Measurements from ENCODE around the gene UBAP1.
"Not testable (repeated sequence)": the region's sequence is repeated elsewhere in the genome, so short reads cannot be mapped to it uniquely, and the experiment has no call there.

UBAP1 gene

DNA sequence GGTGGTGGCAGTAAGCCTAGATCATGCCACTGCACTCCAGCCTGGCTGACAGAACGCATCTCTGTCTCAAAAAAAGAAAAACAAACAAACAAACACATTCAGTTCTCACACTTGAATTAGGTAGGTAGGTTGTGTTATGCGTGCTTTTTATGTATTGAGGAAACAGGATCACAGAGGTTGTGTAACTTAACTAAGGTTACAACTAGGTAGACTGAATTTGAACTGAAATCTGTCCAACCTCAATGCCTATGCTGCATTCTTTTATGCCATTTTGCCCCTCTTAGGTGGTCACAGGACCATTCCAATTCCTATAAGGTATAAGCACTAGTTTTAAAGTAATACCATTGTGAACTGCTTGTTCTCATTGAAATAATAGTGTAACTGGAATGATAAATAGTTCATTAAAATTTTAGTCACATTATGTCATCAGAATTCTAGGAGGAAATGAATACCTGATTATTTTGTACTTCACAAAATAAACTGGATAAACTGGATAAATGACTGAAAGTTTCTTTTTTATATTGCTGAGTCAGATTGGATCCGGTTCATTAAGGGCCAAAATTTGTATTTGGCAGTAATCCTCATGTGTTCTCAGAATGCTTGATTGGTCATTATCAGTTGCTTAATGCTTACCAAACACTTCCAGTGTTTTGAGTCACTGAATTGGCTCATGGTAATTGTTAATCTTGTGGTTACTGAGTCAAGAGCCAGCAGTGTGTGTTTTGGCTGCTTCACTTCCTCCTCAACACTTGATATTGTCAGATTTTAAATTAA is 7.1 kb downstream of the UBAP1 start:
- Histone ChIP-seq H3K4me3 (no peak overlapping the region), H3K9me3 (no peaks in the 10 kb centered on the region), H3K36me3 (peaks cover 0 to 14% (median 6%) of the 10 kb centered on the region in 3 donors), H3K4me1 (peaks cover 0 to 49% (median 22%) of the 10 kb centered on the region in 4 donors), H3K27me3 (no peaks in the 10 kb centered on the region), H3K27ac (peak overlapping the region; percentile 13 to 37)
- peak; percentile 65 to 67 for DNase-seq
- no peak for TF ChIP-seq CTCF (IDR thresholded peaks at IDR 0.05)
- intact Hi-C loops (cut with DNase I; ENCODE audit: low total_unique reads): no loop called here

DNA sequence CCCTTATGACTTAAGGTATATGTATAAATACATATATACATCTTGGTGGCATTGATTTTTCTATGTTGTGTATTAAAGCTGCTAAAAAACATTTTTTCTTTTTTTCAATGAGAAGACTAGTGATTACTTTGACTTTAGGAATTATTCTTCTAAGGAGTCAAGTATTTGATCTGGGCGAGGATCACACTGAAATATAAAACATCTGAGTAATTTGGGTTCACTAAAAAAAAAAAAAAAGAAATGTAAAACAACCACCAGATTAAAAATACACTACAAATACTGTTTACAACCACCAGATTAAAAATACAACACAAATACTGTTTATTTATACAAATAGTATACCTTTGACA is 9.0 kb downstream of the UBAP1 start:
- no peak overlapping the region for H3K27ac ChIP-seq
- DNase-seq: no peak
- peaks cover 0 to 62% (median 22%) of the 10 kb centered on the region in 4 donors for H3K4me1 ChIP-seq
- no peaks in the 10 kb centered on the region for H3K27me3 ChIP-seq
- H3K4me3 ChIP-seq: no peak overlapping the region
- H3K36me3 ChIP-seq: peaks cover 0 to 14% (median 6%) of the 10 kb centered on the region in 3 donors
- H3K9me3 ChIP-seq: no peaks in the 10 kb centered on the region
- no peak for TF ChIP-seq CTCF (IDR thresholded peaks at IDR 0.05)
- intact Hi-C loops (cut with DNase I; ENCODE audit: low total_unique reads): no loop called here

DNA sequence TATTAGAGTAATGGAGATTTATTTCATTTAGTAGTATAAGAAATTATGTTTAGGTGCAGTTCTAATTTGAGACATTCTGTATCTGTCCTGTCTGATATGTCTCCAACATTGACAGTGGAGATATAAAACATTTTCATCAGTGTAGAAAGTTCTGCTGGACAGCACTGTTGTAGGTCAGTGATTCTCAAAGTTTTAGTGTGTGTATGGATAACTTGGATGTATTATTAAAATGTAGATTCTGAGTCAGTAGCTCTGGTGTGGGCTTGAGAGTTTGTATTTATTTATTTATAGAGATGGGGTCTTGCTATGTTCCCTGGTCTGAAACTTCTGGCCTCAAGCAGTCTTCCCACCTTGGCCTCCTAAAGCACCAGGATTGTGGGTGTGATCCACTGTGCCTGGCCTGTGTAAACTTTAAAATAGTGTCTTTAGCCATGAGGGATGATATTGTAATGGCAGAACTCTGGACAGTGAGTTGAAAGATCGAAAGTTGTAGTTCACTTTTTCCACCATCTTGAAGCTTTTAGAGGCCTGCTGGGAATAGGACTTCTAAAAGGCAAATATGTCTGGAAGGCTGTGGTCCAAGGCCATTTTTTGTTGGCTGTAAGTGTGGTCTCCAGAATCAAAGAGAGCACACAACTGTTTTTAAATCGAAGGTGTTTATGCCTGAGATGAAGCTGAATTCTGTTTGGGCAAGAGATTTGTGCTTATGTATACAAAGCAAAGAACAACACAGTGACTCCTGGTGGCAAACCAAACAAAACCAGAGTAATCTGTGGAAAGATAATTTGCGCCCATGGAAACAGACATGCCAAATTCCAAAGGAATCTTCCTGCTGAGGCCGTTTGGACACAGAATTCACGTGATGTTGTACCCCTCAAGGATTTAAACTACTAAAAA is 12.4 kb downstream of the UBAP1 start:
- Histone ChIP-seq H3K4me1 (peaks cover 0 to 58% (median 14%) of the 10 kb centered on the region in 4 donors), H3K27ac (no peak overlapping the region), H3K27me3 (no peaks in the 10 kb centered on the region), H3K9me3 (peaks cover 0 to under 1% (median 0%) of the 10 kb centered on the region in 3 donors), H3K36me3 (peaks cover 0 to 2% (median 2%) of the 10 kb centered on the region in 3 donors), H3K4me3 (no peak overlapping the region)
- peak in 1 of 2 donors; percentile 3 for DNase-seq
- intact Hi-C loops (cut with DNase I; ENCODE audit: low total_unique reads): no loop called here
- TF ChIP-seq CTCF (IDR thresholded peaks at IDR 0.05): no peak

GRCh38 chr9:34195143-34195542 is 16.3 kb downstream of the UBAP1 start:
- Histone ChIP-seq H3K9me3 (peaks cover 0 to 3% (median 0%) of the 10 kb centered on the region in 3 donors), H3K27ac (no peak overlapping the region), H3K27me3 (no peaks in the 10 kb centered on the region), H3K36me3 (peaks cover 0 to 14% (median 14%) of the 10 kb centered on the region in 3 donors), H3K4me3 (no peak overlapping the region), H3K4me1 (peaks cover 0 to 42% (median 7%) of the 10 kb centered on the region in 4 donors)
- no peak for DNase-seq
- intact Hi-C loops (cut with DNase I; ENCODE audit: low total_unique reads): no loop called here
- TF ChIP-seq CTCF (IDR thresholded peaks at IDR 0.05): no peak

- Histone ChIP-seq H3K4me1 (peaks cover 0 to 26% (median 7%) of the 10 kb centered on the region in 4 donors), H3K36me3 (peaks cover 0 to 25% (median 14%) of the 10 kb centered on the region in 3 donors)
- DNase-seq; H3K27me3 ChIP-seq; H3K27ac ChIP-seq; H3K9me3 ChIP-seq; H3K4me3 ChIP-seq; intact Hi-C loops (cut with DNase I; ENCODE audit: low total_unique reads): not testable (repeated sequence)
These were observed 18.4 kb downstream of the UBAP1 start for GRCh38 chr9:34197286-34197685.

Data from tibial artery (tissue), 4 donors.